Measurements from ENCODE around the gene EXT2.

GRCh38 chr11:44082645-44083044 lies 12.8 kb upstream of the EXT2 start:
- TF ChIP-seq, protein P1, sequence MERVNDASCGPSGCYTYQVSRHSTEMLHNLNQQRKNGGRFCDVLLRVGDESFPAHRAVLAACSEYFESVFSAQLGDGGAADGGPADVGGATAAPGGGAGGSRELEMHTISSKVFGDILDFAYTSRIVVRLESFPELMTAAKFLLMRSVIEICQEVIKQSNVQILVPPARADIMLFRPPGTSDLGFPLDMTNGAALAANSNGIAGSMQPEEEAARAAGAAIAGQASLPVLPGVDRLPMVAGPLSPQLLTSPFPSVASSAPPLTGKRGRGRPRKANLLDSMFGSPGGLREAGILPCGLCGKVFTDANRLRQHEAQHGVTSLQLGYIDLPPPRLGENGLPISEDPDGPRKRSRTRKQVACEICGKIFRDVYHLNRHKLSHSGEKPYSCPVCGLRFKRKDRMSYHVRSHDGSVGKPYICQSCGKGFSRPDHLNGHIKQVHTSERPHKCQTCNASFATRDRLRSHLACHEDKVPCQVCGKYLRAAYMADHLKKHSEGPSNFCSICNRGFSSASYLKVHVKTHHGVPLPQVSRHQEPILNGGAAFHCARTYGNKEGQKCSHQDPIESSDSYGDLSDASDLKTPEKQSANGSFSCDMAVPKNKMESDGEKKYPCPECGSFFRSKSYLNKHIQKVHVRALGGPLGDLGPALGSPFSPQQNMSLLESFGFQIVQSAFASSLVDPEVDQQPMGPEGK (CRISPR knock-in tag; IDR thresholded peaks at IDR 0.05; ENCODE audit: borderline replicate concordance) = no peak
- TF ChIP-seq GLIS3 (CRISPR knock-in tag; IDR thresholded peaks at IDR 0.05) (no peak), SNAI2 (CRISPR knock-in tag; IDR thresholded peaks at IDR 0.05) (no peak), ZNF8 (CRISPR knock-in tag; IDR thresholded peaks at IDR 0.05) (no peak), ESRRG (CRISPR knock-in tag; IDR thresholded peaks at IDR 0.05) (no peak), CREB5 (CRISPR knock-in tag; IDR thresholded peaks at IDR 0.05; ENCODE audit: low read depth) (no peak), CSRNP3 (CRISPR knock-in tag; IDR thresholded peaks at IDR 0.05) (no peak), ARNTL (CRISPR knock-in tag; IDR thresholded peaks at IDR 0.05; ENCODE audit: borderline replicate concordance, low read depth) (no peak), ZFP3 (CRISPR knock-in tag; IDR thresholded peaks at IDR 0.05) (no peak), ZNF565 (CRISPR knock-in tag; conservative IDR thresholded peaks at IDR 0.05; ENCODE audit: low read depth) (no peak), TCF4 (CRISPR knock-in tag; IDR thresholded peaks at IDR 0.05; ENCODE audit: borderline replicate concordance) (no peak), CSDC2 (CRISPR knock-in tag; IDR thresholded peaks at IDR 0.05) (no peak)
- TF ChIP-seq, protein P2, sequence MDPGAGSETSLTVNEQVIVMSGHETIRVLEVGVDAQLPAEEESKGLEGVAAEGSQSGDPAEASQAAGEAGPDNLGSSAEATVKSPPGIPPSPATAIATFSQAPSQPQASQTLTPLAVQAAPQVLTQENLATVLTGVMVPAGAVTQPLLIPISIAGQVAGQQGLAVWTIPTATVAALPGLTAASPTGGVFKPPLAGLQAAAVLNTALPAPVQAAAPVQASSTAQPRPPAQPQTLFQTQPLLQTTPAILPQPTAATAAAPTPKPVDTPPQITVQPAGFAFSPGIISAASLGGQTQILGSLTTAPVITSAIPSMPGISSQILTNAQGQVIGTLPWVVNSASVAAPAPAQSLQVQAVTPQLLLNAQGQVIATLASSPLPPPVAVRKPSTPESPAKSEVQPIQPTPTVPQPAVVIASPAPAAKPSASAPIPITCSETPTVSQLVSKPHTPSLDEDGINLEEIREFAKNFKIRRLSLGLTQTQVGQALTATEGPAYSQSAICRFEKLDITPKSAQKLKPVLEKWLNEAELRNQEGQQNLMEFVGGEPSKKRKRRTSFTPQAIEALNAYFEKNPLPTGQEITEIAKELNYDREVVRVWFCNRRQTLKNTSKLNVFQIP (CRISPR knock-in tag; IDR thresholded peaks at IDR 0.05; ENCODE audit: borderline replicate concordance, low read depth) = no peak
